LNCaP clone FGC (cell line): ENCODE measurements around the gene MTFP1.

Experiments used
- DNase-seq: peaks from one replicate; pipeline ENCODE4 v3.0.0-alpha.2; 2011; ENCODE audit warnings: low read depth
- H3K4me3 ChIP-seq: 2 replicates; pipeline ENCODE4 v1.5.1; 2011; ENCODE audit warnings: mild to moderate bottlenecking, low read depth, low read length, control low read depth
- CTCF ChIP-seq: IDR thresholded peaks from 2 replicates; pipeline ENCODE4 v1.5.1; 2012; ENCODE audit warnings: mild to moderate bottlenecking; ENCODE audit not compliant: control insufficient read depth, insufficient read depth; ENCODE audit errors: extremely low read depth

Gene MTFP1

GRCh38 chr22:30404307-30404706, 21.3 kb upstream of the MTFP1 start:
- DNase-seq = no peak
- no peak for TF ChIP-seq CTCF

GRCh38 chr22:30405731-30406130, 19.8 kb upstream of the MTFP1 start:
- DNase-seq = no peak
- no peak overlapping the region for H3K4me3 ChIP-seq

More at GRCh38 chr22:30404307-30404706, 21.3 kb upstream of the MTFP1 start:
- no peak overlapping the region for H3K4me3 ChIP-seq

GRCh38 chr22:30406400-30406799, 19.2 kb upstream of the MTFP1 start:
- TF ChIP-seq CTCF = no peak
- DNase-seq = no peak
- no peak overlapping the region for H3K4me3 ChIP-seq

More at GRCh38 chr22:30405731-30406130, 19.8 kb upstream of the MTFP1 start:
- no peak for TF ChIP-seq CTCF

GRCh38 chr22:30408388-30409102, 17.0 kb upstream of the MTFP1 start:
- no peak for TF ChIP-seq CTCF
- no peak overlapping the region for H3K4me3 ChIP-seq
- no peak for DNase-seq

- no peak for DNase-seq
- TF ChIP-seq CTCF = no peak
- no peak overlapping the region for H3K4me3 ChIP-seq
These were observed 13.8 kb upstream of the MTFP1 start for GRCh38 chr22:30411780-30412179.

- no peak for DNase-seq
- no peak for TF ChIP-seq CTCF
These were observed 12.6 kb upstream of the MTFP1 start for GRCh38 chr22:30413001-30413400.

More at GRCh38 chr22:30413001-30413400, 12.6 kb upstream of the MTFP1 start:
- no peak overlapping the region for H3K4me3 ChIP-seq
